Right lobe of liver (tissue), 6 donors: ENCODE data around the gene TARDBP. TPM values are rescaled to one million over a fixed set of nuclear protein-coding genes. Genes with fewer than 3 reads are reported as not detected.
"Not testable (repeated sequence)": the region's sequence is repeated elsewhere in the genome, so short reads cannot be mapped to it uniquely, and the experiment has no call there.

ENCODE experiments used
- ATAC-seq, 4 donors: fragments of 200-7000 bp; cut with Tn5 transposase; one replicate each; pipeline ENCODE4 v1.9.1; 2020; ENCODE audit warnings: mild to moderate bottlenecking in 4 of 4, moderate library complexity in 4 of 4
- DNase-seq, 3 donors: peaks; one replicate each; pipeline ENCODE4 v3.0.0-alpha.2; 2020
- H3K27ac ChIP-seq, 3 donors: fragments of 200-600 bp; one replicate each; pipeline ENCODE4 v1.8.0; 2022
- H3K27me3 ChIP-seq, 2 donors: fragments of 200-600 bp; one replicate each; pipeline ENCODE4 v1.8.0; 2022
- H3K36me3 ChIP-seq, 4 donors: fragments of 200-600 bp; sonication (generic) in 1 of 4; one replicate each; pipeline versions ENCODE4 v1.5.1 to v1.8.0; 2017 to 2022; ENCODE audit warnings: control low read depth in 1 of 4
- H3K4me1 ChIP-seq, 4 donors: fragments of 200-600 bp; sonication (generic) in 1 of 4; one replicate each; pipeline versions ENCODE4 v1.5.1 to v1.8.0; 2017 to 2022; ENCODE audit warnings: control low read depth in 1 of 4
- H3K4me3 ChIP-seq, 3 donors: fragments of 200-600 bp; one replicate each; pipeline ENCODE4 v1.8.0; 2022
- H3K9me3 ChIP-seq, 4 donors: fragments of 200-600 bp; sonication (generic) in 1 of 4; one replicate each; pipeline versions ENCODE4 v1.5.1 to v1.8.0; 2017 to 2022; ENCODE audit warnings: control low read depth in 1 of 4
- POLR2A ChIP-seq: fragments of 450-650 bp; IDR thresholded peaks from one replicate; pipeline ENCODE4 v1.6.1; 2017; ENCODE audit warnings: antibody characterized with exemption, mild to moderate bottlenecking
- WGBS: methylation state at CpG from one replicate; pipeline ENCODE4 v1.1.6; 2018; ENCODE audit warnings: low coverage, low lambda C conversion rate; ENCODE audit not compliant: insufficient coverage; ENCODE audit errors: missing lambda C conversion rate; 5-methylcytosine and 5-hydroxymethylcytosine counted together
- intact Hi-C, 2 donors: fragments of 100-400 bp; cut with DNase I; formaldehyde crosslinking; loops; one replicate each; pipeline versions ENCODE4 v1.11.2 to v1.14.1; 2022
- total RNA-seq, 6 experiments: library from RNA; depleted of rRNA in 2 of 6; stranded (reverse); fragments of >200 nt in 2 of 6; fragmentation: NEBNext Ultra II Directional in 3 of 6; extraction: Animal tissue kit (Norgen Biotek cat#: 25700) in 3 of 6; gene quantifications; one replicate each; pipeline versions ENCODE4 v1.1.0 to v1.2.4, GENCODE V29; 2016 to 2023
- TF ChIP-seq, protein P1 (sequence below), 4 donors: fragments of 200-600 bp in 3 of 4; fragments of 450-650 bp in 1 of 4; IDR thresholded peaks; one replicate each; pipeline versions ENCODE4 v1.5.1 to v1.8.0; 2016 to 2022; ENCODE audit warnings: antibody characterized with exemption in 4 of 4, mild to moderate bottlenecking in 2 of 4
- donor health status: DM: no; HTN: yes; CAD: no.
- donor health status: DM: no; HTN: no; CAD: no.
- donor health status: DM: no; HTN: no; CAD: no.
- donor health status: DM: no; HTN: yes; CAD: no.
- donor health status: DM: no; HTN: yes; CAD: no.

Gene TARDBP
- total RNA-seq, 6 experiments from 2014 or later = 57.2 to 84.4 (median 73.8) TPM

GRCh38 chr1:11028018-11028417, 15.6 kb downstream of the TARDBP start:
- Histone ChIP-seq H3K36me3 (peaks cover 3 to 72% (median 26%) of the 10 kb centered on the region in 4 donors), H3K27ac (no peak overlapping the region), H3K4me1 (no peaks in the 10 kb centered on the region), H3K4me3 (no peak overlapping the region), H3K9me3 (no peaks in the 10 kb centered on the region), H3K27me3 (no peaks in the 10 kb centered on the region)
- ATAC-seq (no peak), DNase-seq (peak in 1 of 3 donors; percentile 27)
- intact Hi-C loops = no loop called here
- TF ChIP-seq POLR2A = no peak
- TF ChIP-seq, protein P1, sequence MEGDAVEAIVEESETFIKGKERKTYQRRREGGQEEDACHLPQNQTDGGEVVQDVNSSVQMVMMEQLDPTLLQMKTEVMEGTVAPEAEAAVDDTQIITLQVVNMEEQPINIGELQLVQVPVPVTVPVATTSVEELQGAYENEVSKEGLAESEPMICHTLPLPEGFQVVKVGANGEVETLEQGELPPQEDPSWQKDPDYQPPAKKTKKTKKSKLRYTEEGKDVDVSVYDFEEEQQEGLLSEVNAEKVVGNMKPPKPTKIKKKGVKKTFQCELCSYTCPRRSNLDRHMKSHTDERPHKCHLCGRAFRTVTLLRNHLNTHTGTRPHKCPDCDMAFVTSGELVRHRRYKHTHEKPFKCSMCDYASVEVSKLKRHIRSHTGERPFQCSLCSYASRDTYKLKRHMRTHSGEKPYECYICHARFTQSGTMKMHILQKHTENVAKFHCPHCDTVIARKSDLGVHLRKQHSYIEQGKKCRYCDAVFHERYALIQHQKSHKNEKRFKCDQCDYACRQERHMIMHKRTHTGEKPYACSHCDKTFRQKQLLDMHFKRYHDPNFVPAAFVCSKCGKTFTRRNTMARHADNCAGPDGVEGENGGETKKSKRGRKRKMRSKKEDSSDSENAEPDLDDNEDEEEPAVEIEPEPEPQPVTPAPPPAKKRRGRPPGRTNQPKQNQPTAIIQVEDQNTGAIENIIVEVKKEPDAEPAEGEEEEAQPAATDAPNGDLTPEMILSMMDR (IDR thresholded peaks at IDR 0.05) = no peak
- WGBS = 94% methylated on average over 2 of the region's 3 CpGs

GRCh38 chr1:11030865-11031264, 18.4 kb downstream of the TARDBP start:
- Histone ChIP-seq H3K36me3 (peaks cover 2 to 59% (median 19%) of the 10 kb centered on the region in 4 donors), H3K27ac (no peak overlapping the region), H3K9me3 (no peaks in the 10 kb centered on the region), H3K4me3 (no peak overlapping the region), H3K27me3 (no peaks in the 10 kb centered on the region), H3K4me1 (no peaks in the 10 kb centered on the region)
- no peak for TF ChIP-seq POLR2A
- WGBS = 62% methylated on average over 2 of the region's 9 CpGs
- intact Hi-C loops = no loop called here
- DNase-seq = peak in 1 of 3 donors; percentile 16
- ATAC-seq = no peak

DNA sequence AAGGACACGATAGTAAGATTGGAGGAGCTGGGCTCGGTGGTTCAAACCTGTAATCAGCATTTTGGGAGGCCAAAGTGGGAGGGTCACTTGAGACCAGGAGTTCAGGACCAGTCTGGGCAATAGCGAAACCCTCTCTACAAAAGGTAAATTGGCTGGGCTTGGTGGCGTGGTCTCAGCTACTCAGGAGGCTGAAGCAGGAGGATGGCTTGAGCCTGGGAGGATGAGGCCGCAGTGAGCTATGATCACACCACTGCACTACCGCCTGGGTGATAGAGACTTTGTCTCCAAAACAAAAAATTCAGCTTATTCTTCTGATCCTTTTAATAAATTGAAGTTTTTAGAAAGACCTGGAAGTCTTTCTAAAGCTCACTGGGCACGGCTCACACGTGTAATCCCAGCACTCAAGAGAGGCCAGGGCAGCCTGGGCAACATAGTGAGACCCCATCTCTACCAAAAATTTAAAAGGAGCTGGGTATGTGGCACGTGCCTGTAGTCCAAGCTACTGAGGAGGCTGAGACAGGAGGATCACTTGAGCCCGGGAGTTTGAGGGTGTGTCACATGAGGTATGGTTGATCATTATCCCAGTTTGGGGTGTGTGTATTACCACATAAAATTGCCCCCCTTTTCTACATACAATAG, 19.3 kb downstream of the TARDBP start:
- Histone ChIP-seq H3K4me1 (no peaks in the 10 kb centered on the region), H3K4me3 (no peak overlapping the region), H3K27ac (no peak overlapping the region), H3K9me3 (no peaks in the 10 kb centered on the region), H3K36me3 (peaks cover 0 to 55% (median 13%) of the 10 kb centered on the region in 4 donors), H3K27me3 (no peaks in the 10 kb centered on the region)
- DNase-seq (no peak), ATAC-seq (peak in 1 of 4 donors; percentile 17)
- WGBS = 87% methylated on average over 7 of the region's 10 CpGs
- intact Hi-C loops = no loop called here
- TF ChIP-seq POLR2A = no peak
- TF ChIP-seq, protein P1 (IDR thresholded peaks at IDR 0.05) = no peak

- intact Hi-C loops, H3K4me1 ChIP-seq, H3K27me3 ChIP-seq, H3K9me3 ChIP-seq, H3K27ac ChIP-seq, ATAC-seq, H3K4me3 ChIP-seq: not testable (repeated sequence)
- 49% methylated on average over 14 of the region's 18 CpGs for WGBS
- H3K36me3 ChIP-seq = peaks cover 0 to 55% (median 9%) of the 10 kb centered on the region in 4 donors
- DNase-seq = peak in 1 of 3 donors; percentile 21
Observed at GRCh38 chr1:11037019-11037739, 24.7 kb downstream of the TARDBP start.

DNA sequence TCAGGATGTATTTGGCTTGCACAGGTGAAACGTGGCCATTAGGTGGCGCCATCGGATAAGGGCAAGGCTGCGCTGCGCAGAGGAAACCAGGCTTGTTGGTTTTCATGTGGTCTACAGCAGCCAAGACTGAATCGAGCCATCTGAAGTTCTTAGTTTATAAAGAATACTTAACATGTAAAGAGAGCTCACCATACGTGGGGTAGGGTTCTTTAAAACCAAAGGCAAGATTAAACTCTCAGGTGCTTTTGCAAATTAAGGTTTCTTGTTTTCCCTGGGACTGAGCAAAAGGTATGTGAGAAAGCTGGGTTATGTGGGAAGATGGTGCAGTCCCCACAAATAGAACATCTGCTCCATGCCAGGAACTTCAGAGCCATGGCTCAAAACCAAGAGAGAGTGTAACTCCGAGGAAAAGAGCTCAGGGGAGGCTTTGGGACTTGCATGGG, 25.3 kb downstream of the TARDBP start:
- no peak overlapping the region for H3K27ac ChIP-seq
- no peaks in the 10 kb centered on the region for H3K9me3 ChIP-seq
- TF ChIP-seq, protein P1 (IDR thresholded peaks at IDR 0.05) = peak; percentile 93 to 98 (median 95)
- no peak for TF ChIP-seq POLR2A
- H3K4me1 ChIP-seq = no peaks in the 10 kb centered on the region
- WGBS = 0% methylated on average over 8 of the region's 8 CpGs
- DNase-seq (peak; percentile 85 to 87 (median 85)), ATAC-seq (peak; percentile 86 to 97 (median 92))
- intact Hi-C loops = no loop called here
- no peak overlapping the region for H3K4me3 ChIP-seq
- H3K36me3 ChIP-seq = peaks cover 0 to 55% (median 11%) of the 10 kb centered on the region in 4 donors
- H3K27me3 ChIP-seq = no peaks in the 10 kb centered on the region
